Measurements from ENCODE around the gene C10orf143. TPM values are rescaled to one million over a fixed set of nuclear protein-coding genes. Genes with fewer than 3 reads are reported as not detected.

C10orf143 gene
- total RNA-seq, 1 donor from 2014 or later: 0.82 TPM

- peak; percentile 70 for DNase-seq
These were observed 96.2 kb downstream of the C10orf143 start for GRCh38 chr10:130014263-130015074.

Other genes starting within 250 kb of the C10orf143 start
- 44.4 TPM for gene EBF3, start 146.6 kb downstream of the C10orf143 start, total RNA-seq
- 50.3 TPM for gene GLRX3, start 25.6 kb upstream of the C10orf143 start, total RNA-seq